ENCODE data around the gene FGF11. TPM values are rescaled to one million over a fixed set of nuclear protein-coding genes. Genes with fewer than 3 reads are reported as not detected.

Gene FGF11
- total RNA-seq, 2 experiments from 2014 or later = 1.5 to 1.7 TPM

GRCh38 chr17:7466639-7467341 is 27.5 kb downstream of the FGF11 start:
- Mint-ChIP-seq H3K4me3 (no peak overlapping the region), H3K27ac (no peak overlapping the region), H3K4me1 (ENCODE audit: low read depth) (peaks cover 11% of the 10 kb centered on the region), H3K9me3 (no peaks in the 10 kb centered on the region), H3K36me3 (ENCODE audit: low read depth) (peaks cover 45% of the 10 kb centered on the region), H3K27me3 (no peaks in the 10 kb centered on the region)
- peak in 2 of 14 experiments; percentile 45 to 58 for DNase-seq
- peaks cover 13% of the 10 kb centered on the region for H3K4me1 ChIP-seq (ENCODE audit: insufficient read depth, low read length)
- CTCF ChIA-PET = interaction anchor here (0.9 to 1.4 kb wide), 2 partner anchors 30 kb away, joined by 3 to 5 read pairs; no protein-coding TSS in a partner anchor
- H3K27ac ChIP-seq (ENCODE audit: low read depth in 1 of 2, low read length in 2 of 2) = no peak overlapping the region
- peaks cover 38% of the 10 kb centered on the region for H3K36me3 ChIP-seq (ENCODE audit: insufficient read depth, low read length)
- intact Hi-C loops (cut with DNase I, micrococcal nuclease) = no loop called here
- TF ChIP-seq CTCF (IDR thresholded peaks at IDR 0.05) = no peak
- no peak for ATAC-seq (ENCODE audit: poor library complexity)
- POLR2A ChIA-PET = no interaction called here
- no peaks in the 10 kb centered on the region for H3K27me3 ChIP-seq (ENCODE audit: control insufficient read depth in 1 of 2, insufficient read depth in 2 of 2, low read length in 2 of 2)
- H3K4me3 ChIP-seq (ENCODE audit: low read length) = no peak overlapping the region
- no peaks in the 10 kb centered on the region for H3K9me3 ChIP-seq (ENCODE audit: control insufficient read depth in 1 of 2, insufficient read depth in 1 of 2, low read length in 2 of 2)

GRCh38 chr17:7467498-7467897 is 28.2 kb downstream of the FGF11 start:
- intact Hi-C loops (cut with DNase I, micrococcal nuclease) = no loop called here
- no peak for DNase-seq
- peaks cover 16% of the 10 kb centered on the region for H3K4me1 Mint-ChIP-seq (ENCODE audit: low read depth)
- Histone ChIP-seq H3K27me3 (ENCODE audit: control insufficient read depth in 1 of 2, insufficient read depth in 2 of 2, low read length in 2 of 2) (no peaks in the 10 kb centered on the region), H3K36me3 (ENCODE audit: insufficient read depth, low read length) (peaks cover 31% of the 10 kb centered on the region), H3K4me3 (ENCODE audit: low read length) (no peak overlapping the region), H3K4me1 (ENCODE audit: insufficient read depth, low read length) (peaks cover 20% of the 10 kb centered on the region), H3K9me3 (ENCODE audit: control insufficient read depth in 1 of 2, insufficient read depth in 1 of 2, low read length in 2 of 2) (no peaks in the 10 kb centered on the region), H3K27ac (ENCODE audit: low read depth in 1 of 2, low read length in 2 of 2) (no peak overlapping the region)
- H3K36me3 Mint-ChIP-seq (ENCODE audit: low read depth) = peaks cover 47% of the 10 kb centered on the region
- no peak for TF ChIP-seq CTCF (IDR thresholded peaks at IDR 0.05)
- H3K9me3 Mint-ChIP-seq = no peaks in the 10 kb centered on the region
- ChIA-PET POLR2A (no interaction called here), CTCF (interaction anchor here (1.4 kb wide), 1 partner anchor 31 kb away, joined by 5 read pairs; no protein-coding TSS in a partner anchor)
- H3K4me3 Mint-ChIP-seq = no peak overlapping the region
- no peak for ATAC-seq (ENCODE audit: poor library complexity)
- no peaks in the 10 kb centered on the region for H3K27me3 Mint-ChIP-seq
- H3K27ac Mint-ChIP-seq = no peak overlapping the region

- peaks cover 16% of the 10 kb centered on the region for H3K4me1 Mint-ChIP-seq (ENCODE audit: low read depth)
- no peaks in the 10 kb centered on the region for H3K27me3 Mint-ChIP-seq
- no peak overlapping the region for H3K27ac Mint-ChIP-seq
- POLR2A ChIA-PET = interaction anchor here (1.3 kb wide), 1 partner anchor 10 kb away, joined by 3 read pairs; no protein-coding TSS in a partner anchor
- no peaks in the 10 kb centered on the region for H3K27me3 ChIP-seq (ENCODE audit: control insufficient read depth in 1 of 2, insufficient read depth in 2 of 2, low read length in 2 of 2)
- intact Hi-C loops (cut with DNase I, micrococcal nuclease) = no loop called here
- H3K36me3 ChIP-seq (ENCODE audit: insufficient read depth, low read length) = peaks cover 24% of the 10 kb centered on the region
- no peak for TF ChIP-seq CTCF (IDR thresholded peaks at IDR 0.05)
- H3K4me1 ChIP-seq (ENCODE audit: insufficient read depth, low read length) = peaks cover 21% of the 10 kb centered on the region
- no peak overlapping the region for H3K27ac ChIP-seq (ENCODE audit: low read depth in 1 of 2, low read length in 2 of 2)
- H3K4me3 ChIP-seq (ENCODE audit: low read length) = no peak overlapping the region
- no peak for DNase-seq
- CTCF ChIA-PET = interaction anchor here (1.4 kb wide), 1 partner anchor 32 kb away, joined by 5 read pairs; no protein-coding TSS in a partner anchor
- H3K36me3 Mint-ChIP-seq (ENCODE audit: low read depth) = peaks cover 43% of the 10 kb centered on the region
- no peak for ATAC-seq (ENCODE audit: poor library complexity)
- no peaks in the 10 kb centered on the region for H3K9me3 ChIP-seq (ENCODE audit: control insufficient read depth in 1 of 2, insufficient read depth in 1 of 2, low read length in 2 of 2)
- H3K9me3 Mint-ChIP-seq = no peaks in the 10 kb centered on the region
- no peak overlapping the region for H3K4me3 Mint-ChIP-seq
These were observed 29.0 kb downstream of the FGF11 start for GRCh38 chr17:7468290-7468689.
